ENCODE results near the gene GPR158.

- TF ChIP-seq GATA2 (IDR thresholded peaks at IDR 0.05; ENCODE audit: low read depth, low read length) (no peak), GATA3 (IDR thresholded peaks at IDR 0.05; ENCODE audit: low read depth, low read length) (no peak)
Measured at GRCh38 chr10:25483999-25484398, 309.2 kb downstream of the GPR158 start.
